ENCODE measurements around the gene FKBP15. TPM values are rescaled to one million over a fixed set of nuclear protein-coding genes. Genes with fewer than 3 reads are reported as not detected.

The FKBP15 gene
- total RNA-seq, 1 experiment from 2014 or later = 14.9 TPM

DNA sequence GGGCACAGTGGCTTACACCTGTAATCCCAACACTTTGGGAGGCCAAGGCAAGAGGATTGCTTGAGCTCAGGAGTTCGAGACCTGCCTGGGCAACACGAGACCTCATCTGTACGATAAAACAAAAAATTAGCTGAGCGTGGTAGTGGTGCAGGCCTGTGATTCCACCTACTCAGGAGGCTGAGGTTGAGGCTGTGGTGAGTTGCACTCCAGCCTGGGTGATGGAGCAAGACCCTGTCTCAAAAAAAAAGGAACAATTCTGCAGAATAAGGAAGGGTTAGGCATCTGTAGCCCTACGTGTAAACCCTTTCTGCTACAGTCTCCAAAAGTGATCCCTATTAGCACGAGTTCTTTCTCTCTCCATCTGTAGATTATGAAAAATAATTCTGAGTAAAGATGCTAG is 34.4 kb upstream of the FKBP15 start:
- peaks cover 21% of the 10 kb centered on the region for H3K36me3 Mint-ChIP-seq
- no peak for ATAC-seq
- no peaks in the 10 kb centered on the region for H3K4me1 Mint-ChIP-seq
- no peak overlapping the region for H3K4me3 Mint-ChIP-seq
- 0 out of 2 replicates have a peak, but pooled peaks cover 3% of the 10 kb centered on the region for H3K9me3 Mint-ChIP-seq
- ChIA-PET CTCF (no interaction called here), POLR2A (no interaction called here)
- no peak for DNase-seq (ENCODE audit: low spot score)
- H3K27me3 Mint-ChIP-seq (ENCODE audit: low read depth) = no peaks in the 10 kb centered on the region
- TF ChIP-seq ZNF219 (CRISPR knock-in tag; IDR thresholded peaks at IDR 0.05; ENCODE audit: borderline replicate concordance) (no peak), KAT7 (CRISPR knock-in tag; IDR thresholded peaks at IDR 0.05; ENCODE audit: borderline replicate concordance) (no peak), ARID4B (CRISPR knock-in tag; IDR thresholded peaks at IDR 0.05; ENCODE audit: borderline replicate concordance) (no peak), ETV6 (CRISPR knock-in tag; IDR thresholded peaks at IDR 0.05) (no peak), GABPB1 (CRISPR knock-in tag; IDR thresholded peaks at IDR 0.05) (no peak), ATF2 (CRISPR knock-in tag; IDR thresholded peaks at IDR 0.05; ENCODE audit: borderline replicate concordance, low read depth) (no peak), MXD4 (CRISPR knock-in tag; IDR thresholded peaks at IDR 0.05; ENCODE audit: borderline replicate concordance) (no peak), EMX1 (CRISPR knock-in tag; IDR thresholded peaks at IDR 0.05) (no peak)
- TF ChIP-seq, protein P1, sequence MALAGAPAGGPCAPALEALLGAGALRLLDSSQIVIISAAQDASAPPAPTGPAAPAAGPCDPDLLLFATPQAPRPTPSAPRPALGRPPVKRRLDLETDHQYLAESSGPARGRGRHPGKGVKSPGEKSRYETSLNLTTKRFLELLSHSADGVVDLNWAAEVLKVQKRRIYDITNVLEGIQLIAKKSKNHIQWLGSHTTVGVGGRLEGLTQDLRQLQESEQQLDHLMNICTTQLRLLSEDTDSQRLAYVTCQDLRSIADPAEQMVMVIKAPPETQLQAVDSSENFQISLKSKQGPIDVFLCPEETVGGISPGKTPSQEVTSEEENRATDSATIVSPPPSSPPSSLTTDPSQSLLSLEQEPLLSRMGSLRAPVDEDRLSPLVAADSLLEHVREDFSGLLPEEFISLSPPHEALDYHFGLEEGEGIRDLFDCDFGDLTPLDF (CRISPR knock-in tag; IDR thresholded peaks at IDR 0.05) = no peak
- TF ChIP-seq, protein P2, sequence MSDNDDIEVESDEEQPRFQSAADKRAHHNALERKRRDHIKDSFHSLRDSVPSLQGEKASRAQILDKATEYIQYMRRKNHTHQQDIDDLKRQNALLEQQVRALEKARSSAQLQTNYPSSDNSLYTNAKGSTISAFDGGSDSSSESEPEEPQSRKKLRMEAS (CRISPR knock-in tag; IDR thresholded peaks at IDR 0.05) = no peak
- H3K27ac Mint-ChIP-seq = no peak overlapping the region

DNA sequence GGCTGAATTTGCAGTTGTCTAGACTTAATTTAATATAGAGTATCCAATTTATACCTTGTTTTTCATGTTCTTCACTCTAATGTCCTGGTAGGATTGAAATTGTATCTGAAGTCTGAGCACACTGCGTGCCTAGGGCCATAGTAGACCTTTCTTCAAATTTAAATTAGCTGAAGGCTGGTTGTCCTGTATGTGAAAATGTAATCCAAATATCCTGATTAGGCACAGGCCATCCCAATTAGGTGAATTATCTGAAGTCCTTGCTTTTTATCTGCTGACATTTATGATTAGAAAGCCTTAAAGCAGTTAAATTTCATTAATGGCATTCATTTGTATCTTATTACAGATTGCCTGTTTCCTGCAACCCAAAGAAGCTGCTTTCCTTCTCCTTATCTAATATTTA is 33.9 kb upstream of the FKBP15 start:
- Mint-ChIP-seq H3K9me3 (0 out of 2 replicates have a peak, but pooled peaks cover 3% of the 10 kb centered on the region), H3K4me3 (no peak overlapping the region), H3K27me3 (ENCODE audit: low read depth) (no peaks in the 10 kb centered on the region), H3K27ac (no peak overlapping the region), H3K36me3 (peaks cover 16% of the 10 kb centered on the region), H3K4me1 (no peaks in the 10 kb centered on the region)
- ChIA-PET POLR2A (interaction anchor here (0.5 kb wide), 1 partner anchor 23 kb away, joined by 4 read pairs; no protein-coding TSS in a partner anchor), CTCF (no interaction called here)
- ATAC-seq (no peak), DNase-seq (ENCODE audit: low spot score) (no peak)
- TF ChIP-seq USF2 (CRISPR knock-in tag; IDR thresholded peaks at IDR 0.05) (no peak), SOX15 (CRISPR knock-in tag; IDR thresholded peaks at IDR 0.05) (no peak), MYBL2 (CRISPR knock-in tag; IDR thresholded peaks at IDR 0.05) (no peak), RORB (CRISPR knock-in tag; IDR thresholded peaks at IDR 0.05) (no peak), SMAD4 (CRISPR knock-in tag; IDR thresholded peaks at IDR 0.05) (no peak), NR2C2 (CRISPR knock-in tag; IDR thresholded peaks at IDR 0.05) (no peak), GRHL2 (CRISPR knock-in tag; IDR thresholded peaks at IDR 0.05; ENCODE audit: insufficient replicate concordance, severe bottlenecking) (no peak)
- TF ChIP-seq, protein P3, sequence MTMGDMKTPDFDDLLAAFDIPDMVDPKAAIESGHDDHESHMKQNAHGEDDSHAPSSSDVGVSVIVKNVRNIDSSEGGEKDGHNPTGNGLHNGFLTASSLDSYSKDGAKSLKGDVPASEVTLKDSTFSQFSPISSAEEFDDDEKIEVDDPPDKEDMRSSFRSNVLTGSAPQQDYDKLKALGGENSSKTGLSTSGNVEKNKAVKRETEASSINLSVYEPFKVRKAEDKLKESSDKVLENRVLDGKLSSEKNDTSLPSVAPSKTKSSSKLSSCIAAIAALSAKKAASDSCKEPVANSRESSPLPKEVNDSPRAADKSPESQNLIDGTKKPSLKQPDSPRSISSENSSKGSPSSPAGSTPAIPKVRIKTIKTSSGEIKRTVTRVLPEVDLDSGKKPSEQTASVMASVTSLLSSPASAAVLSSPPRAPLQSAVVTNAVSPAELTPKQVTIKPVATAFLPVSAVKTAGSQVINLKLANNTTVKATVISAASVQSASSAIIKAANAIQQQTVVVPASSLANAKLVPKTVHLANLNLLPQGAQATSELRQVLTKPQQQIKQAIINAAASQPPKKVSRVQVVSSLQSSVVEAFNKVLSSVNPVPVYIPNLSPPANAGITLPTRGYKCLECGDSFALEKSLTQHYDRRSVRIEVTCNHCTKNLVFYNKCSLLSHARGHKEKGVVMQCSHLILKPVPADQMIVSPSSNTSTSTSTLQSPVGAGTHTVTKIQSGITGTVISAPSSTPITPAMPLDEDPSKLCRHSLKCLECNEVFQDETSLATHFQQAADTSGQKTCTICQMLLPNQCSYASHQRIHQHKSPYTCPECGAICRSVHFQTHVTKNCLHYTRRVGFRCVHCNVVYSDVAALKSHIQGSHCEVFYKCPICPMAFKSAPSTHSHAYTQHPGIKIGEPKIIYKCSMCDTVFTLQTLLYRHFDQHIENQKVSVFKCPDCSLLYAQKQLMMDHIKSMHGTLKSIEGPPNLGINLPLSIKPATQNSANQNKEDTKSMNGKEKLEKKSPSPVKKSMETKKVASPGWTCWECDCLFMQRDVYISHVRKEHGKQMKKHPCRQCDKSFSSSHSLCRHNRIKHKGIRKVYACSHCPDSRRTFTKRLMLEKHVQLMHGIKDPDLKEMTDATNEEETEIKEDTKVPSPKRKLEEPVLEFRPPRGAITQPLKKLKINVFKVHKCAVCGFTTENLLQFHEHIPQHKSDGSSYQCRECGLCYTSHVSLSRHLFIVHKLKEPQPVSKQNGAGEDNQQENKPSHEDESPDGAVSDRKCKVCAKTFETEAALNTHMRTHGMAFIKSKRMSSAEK (CRISPR knock-in tag; IDR thresholded peaks at IDR 0.05; ENCODE audit: borderline replicate concordance) = no peak
- TF ChIP-seq, protein P4, sequence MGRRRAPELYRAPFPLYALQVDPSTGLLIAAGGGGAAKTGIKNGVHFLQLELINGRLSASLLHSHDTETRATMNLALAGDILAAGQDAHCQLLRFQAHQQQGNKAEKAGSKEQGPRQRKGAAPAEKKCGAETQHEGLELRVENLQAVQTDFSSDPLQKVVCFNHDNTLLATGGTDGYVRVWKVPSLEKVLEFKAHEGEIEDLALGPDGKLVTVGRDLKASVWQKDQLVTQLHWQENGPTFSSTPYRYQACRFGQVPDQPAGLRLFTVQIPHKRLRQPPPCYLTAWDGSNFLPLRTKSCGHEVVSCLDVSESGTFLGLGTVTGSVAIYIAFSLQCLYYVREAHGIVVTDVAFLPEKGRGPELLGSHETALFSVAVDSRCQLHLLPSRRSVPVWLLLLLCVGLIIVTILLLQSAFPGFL (CRISPR knock-in tag; IDR thresholded peaks at IDR 0.05; ENCODE audit: borderline replicate concordance) = no peak
